GM10847 (cell line): ENCODE data around the gene PADI1.

Experiments
- POLR2A ChIP-seq: IDR thresholded peaks from 2 replicates; pipeline ENCODE4 v1.6.1; 2011; ENCODE audit not compliant: insufficient read length; ENCODE audit errors: extremely low read depth

The PADI1 gene, protein sequence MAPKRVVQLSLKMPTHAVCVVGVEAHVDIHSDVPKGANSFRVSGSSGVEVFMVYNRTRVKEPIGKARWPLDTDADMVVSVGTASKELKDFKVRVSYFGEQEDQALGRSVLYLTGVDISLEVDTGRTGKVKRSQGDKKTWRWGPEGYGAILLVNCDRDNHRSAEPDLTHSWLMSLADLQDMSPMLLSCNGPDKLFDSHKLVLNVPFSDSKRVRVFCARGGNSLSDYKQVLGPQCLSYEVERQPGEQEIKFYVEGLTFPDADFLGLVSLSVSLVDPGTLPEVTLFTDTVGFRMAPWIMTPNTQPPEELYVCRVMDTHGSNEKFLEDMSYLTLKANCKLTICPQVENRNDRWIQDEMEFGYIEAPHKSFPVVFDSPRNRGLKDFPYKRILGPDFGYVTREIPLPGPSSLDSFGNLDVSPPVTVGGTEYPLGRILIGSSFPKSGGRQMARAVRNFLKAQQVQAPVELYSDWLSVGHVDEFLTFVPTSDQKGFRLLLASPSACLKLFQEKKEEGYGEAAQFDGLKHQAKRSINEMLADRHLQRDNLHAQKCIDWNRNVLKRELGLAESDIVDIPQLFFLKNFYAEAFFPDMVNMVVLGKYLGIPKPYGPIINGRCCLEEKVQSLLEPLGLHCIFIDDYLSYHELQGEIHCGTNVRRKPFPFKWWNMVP

DNA sequence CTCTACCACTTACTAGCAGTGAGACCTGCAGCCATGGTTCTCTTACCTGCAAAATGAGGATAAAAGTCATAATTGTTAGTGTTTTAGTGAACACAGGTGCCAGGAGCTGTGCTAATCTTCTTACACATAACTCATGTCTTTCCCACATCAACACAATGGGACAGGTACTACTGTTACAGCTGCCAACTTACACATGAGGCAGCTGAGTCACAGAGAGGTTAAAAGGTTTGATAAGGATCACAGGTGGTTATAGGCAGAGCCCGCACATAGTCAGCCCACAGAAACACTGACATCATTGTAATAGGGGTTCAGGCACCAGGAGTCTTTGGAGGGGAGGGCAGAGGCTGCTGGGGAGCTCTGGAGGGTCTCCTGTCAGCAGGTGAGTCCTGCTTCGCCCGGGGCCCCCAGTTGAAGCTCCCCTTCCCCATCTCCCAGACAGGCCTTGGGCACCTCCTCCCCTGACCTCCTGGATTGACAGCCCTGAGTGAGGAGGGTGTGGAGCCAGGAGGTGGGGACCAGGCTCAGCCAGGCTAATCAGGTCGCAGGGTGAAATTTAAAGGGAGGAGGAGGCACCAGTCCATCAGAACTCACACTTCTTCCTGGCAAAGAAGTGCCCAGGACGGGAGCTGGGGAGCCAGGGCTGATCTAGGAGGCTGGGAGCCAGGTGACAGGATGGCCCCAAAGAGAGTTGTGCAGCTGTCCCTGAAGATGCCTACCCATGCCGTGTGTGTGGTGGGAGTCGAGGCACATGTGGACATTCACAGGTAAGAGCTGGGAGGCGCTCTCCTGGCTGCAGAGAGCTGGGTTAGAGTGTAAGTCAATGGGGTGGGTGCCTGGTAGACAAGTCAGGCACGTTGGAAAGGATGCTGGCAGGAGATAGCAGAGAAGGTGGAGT, at the start of gene PADI1:
TSS of gene PADI1 (plus strand) at position 583 of the 895 bp plus-strand sequence. CDS start at position 673, 90 bp downstream.
- TF ChIP-seq POLR2A = no peak

DNA sequence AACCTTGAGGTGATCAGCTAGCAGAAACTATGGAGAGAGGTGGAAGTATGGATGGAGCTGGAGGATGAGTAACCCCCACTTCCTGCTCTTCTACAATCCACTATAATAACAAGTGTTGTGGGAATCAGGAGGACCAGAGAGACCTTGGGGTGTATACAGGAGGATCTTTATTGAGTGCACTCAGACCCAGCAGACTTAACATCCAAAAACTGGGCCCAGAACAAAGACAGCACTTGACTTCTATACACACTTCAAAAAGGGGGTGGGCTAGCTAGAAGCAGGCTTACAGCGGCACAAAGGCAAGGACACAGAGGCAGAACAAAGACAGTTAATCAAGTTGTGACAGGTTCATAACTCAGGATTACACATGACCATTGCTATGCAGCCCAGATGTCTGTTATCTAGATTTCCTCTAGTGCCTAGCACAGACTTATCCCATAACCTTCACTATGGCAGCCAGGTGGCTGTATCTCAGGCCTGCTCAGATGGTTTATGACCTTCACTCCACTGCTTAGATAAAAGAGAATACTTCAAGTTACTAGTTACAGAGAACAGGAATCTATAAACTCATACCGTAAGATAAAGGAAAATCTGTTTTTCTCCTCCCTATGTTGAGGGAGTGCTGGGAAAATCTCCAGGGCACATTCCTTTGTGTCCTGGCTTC, 49.5 kb upstream of the PADI1 start:
- TF ChIP-seq POLR2A = no peak

GRCh38 chr1:17156108-17156507, 48.8 kb upstream of the PADI1 start:
- no peak for TF ChIP-seq POLR2A

DNA sequence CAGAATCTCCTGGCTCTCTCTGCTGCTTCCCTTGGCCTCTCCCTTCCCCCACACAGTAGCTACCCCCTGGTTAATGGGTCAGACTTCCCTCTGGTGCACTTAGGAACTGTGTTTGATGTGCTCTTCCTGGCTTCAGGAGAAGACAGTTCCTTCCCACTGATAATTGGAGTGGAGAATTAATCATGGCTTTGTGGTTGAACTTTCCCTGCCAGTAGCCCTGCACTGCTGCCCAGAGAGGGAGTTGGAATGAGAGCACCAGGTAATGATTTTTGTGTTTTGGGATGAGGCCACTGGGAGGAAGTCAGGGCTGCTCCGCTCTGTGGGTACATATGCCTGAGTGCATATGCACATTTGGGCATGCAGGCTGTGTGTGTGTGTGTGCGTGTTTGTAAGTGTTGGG, 46.0 kb upstream of the PADI1 start:
- no peak for TF ChIP-seq POLR2A

- no peak for TF ChIP-seq POLR2A
These were observed 43.7 kb upstream of the PADI1 start for GRCh38 chr1:17161137-17161740.

DNA sequence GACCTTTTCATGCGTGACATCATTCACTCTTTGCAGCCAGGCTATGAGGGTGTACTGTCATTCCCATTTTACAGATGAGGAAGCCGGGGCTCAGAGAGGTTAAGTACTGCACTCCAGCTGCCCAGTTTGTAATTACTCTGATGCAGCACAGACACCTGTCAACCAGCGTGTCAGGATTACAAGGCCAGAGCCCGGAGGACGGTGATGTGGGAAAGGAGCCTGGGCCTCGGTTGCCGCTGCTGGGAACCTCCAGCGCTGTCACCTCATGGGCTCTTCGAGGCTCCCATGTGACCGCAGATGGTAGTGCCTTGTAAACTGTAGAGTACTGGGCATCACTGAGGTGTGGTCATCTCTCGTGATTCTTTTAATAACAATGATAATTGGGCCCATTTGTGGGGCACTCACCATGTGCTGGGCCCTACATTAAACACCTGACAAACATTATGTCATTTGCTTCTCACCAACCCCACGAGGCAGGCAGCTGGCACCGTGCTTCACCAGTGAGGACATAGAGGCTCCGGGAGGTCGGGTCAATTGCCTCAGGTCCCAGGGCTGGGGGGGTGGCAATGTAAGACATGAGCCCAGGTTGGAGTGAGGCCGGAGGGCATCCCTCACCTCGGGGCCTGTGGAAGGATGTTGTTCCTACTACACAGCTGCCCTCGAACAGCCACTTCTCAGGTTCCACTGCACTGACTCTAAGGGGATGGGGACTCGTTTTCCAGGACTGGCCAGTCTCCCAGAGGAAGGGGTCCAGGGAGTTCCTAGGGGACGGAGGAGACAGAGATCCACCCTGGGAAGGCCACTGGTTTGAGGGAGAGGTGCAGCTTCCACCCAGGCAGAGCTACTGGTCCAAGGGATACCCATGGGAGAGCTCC, 42.8 kb upstream of the PADI1 start:
- TF ChIP-seq POLR2A = no peak

DNA sequence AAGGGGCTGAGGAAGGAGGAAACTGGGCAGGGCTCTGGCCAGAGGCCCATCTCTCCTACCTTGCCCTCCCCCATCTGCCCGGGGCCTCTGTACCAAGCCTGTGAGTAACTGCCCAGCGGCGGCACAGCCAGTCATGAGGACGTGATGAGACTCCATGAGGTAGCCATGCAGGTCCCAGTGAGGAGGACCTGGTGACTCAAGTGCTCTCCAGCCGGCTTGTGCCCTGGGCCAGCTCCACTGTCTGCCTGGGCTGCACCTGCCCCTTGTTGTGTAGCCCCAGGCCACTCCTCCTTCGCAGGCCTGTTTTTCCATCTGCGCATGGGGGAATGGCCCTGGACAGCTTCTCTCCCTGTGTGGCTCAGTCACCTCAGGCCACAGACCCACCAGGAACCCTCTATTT, 42.0 kb upstream of the PADI1 start:
- TF ChIP-seq POLR2A = no peak

- TF ChIP-seq POLR2A = no peak
These were observed 41.6 kb upstream of the PADI1 start for GRCh38 chr1:17163371-17163770.

GRCh38 chr1:17163789-17164666, 40.9 kb upstream of the PADI1 start:
- TF ChIP-seq POLR2A = no peak

DNA sequence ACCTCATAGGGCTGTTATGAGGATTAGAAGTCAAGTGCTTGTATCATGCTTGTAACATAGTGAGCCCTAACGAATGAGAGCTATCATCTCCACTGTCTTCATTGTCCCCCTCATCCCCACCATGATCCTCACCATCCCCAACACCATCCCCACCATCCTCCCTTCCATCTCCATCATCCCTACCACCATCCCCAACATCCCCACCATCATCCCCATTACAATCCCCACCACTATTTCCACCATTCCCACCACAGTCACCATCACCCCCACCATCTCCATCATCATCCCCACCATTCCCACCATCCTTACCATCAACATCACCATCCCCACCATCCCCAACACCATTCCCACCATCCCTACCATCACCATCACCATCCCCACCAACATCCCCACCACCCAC, 39.1 kb upstream of the PADI1 start:
- TF ChIP-seq POLR2A = no peak

- no peak for TF ChIP-seq POLR2A
These were observed 37.7 kb upstream of the PADI1 start for GRCh38 chr1:17167041-17167785.

DNA sequence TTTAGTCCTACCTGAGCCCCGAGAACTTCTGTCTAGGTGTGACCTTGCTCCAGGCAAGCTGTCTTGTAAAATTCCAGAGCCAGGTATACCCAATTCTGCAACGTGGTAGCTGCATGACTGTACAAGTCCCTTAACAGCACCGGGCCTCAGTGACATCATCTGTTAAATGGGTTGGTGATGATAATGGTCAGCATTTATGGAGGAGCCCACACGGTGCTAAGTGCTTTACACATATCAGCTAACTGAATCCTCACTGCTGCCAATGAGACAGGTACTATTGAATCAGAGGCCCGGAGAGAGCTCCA, 37.2 kb upstream of the PADI1 start:
- TF ChIP-seq POLR2A = no peak

- no peak for TF ChIP-seq POLR2A
These were observed 36.6 kb upstream of the PADI1 start for GRCh38 chr1:17168091-17168876.
